ENCODE measurements around the gene TRIP6.
A peak's percentile ranks its signal among the peaks of the same experiment; 100 is the strongest.

TRIP6 gene

DNA sequence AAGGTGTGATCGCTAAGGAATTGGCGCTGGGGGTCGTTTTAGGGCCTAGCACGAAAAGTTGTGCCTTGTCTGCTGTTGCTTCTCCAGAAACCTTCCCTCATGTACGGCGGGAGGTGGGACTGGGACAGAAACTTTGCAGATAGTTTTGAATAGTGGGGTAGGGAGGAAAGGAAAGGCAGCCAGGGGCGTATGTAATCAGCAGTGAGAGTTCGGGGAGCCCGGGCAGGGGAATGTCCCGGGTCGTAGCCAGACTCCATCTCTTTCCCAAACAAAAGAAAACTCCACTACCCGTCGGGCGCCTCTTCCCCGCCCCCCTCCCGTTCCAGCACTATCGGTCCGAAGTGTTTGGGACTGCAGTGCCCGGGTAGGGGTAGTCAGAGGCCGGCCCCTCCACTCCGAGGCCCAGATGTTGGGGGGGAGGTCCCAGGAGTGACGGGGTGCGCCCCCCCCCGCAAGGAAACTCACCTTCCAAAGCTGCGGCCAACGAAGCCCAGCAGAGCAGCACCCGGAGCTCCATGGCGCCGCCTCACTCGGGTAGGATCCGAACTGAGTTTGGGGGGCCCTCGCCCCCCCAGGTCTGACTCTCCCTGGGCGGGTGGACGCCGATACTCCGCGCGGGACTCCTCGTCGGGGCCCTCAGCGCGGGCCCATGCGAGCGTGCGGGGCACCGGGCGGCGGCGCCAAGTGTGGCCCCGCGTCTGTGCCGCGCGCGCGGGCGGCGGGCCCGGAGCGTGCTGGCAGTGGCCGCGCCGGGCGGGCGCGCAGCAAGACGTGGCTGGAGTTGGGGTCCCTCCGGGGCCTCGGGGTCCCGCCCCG, 40.5 kb upstream of the TRIP6 start:
- no peak for DNase-seq
- TF ChIP-seq CTCF (IDR thresholded peaks at IDR 0.05; ENCODE audit: low read depth, low read length): no peak
- H3K9me3 ChIP-seq (ENCODE audit: severe bottlenecking): no peaks in the 10 kb centered on the region
- H3K27ac ChIP-seq: no peak overlapping the region
- no peaks in the 10 kb centered on the region for H3K36me3 ChIP-seq
- peak overlapping the region; percentile 31 for H3K4me3 ChIP-seq (ENCODE audit: low read depth, low read length)
- H3K27me3 ChIP-seq (ENCODE audit: insufficient read depth, low read depth, severe bottlenecking): peaks cover 79% of the 10 kb centered on the region

DNA sequence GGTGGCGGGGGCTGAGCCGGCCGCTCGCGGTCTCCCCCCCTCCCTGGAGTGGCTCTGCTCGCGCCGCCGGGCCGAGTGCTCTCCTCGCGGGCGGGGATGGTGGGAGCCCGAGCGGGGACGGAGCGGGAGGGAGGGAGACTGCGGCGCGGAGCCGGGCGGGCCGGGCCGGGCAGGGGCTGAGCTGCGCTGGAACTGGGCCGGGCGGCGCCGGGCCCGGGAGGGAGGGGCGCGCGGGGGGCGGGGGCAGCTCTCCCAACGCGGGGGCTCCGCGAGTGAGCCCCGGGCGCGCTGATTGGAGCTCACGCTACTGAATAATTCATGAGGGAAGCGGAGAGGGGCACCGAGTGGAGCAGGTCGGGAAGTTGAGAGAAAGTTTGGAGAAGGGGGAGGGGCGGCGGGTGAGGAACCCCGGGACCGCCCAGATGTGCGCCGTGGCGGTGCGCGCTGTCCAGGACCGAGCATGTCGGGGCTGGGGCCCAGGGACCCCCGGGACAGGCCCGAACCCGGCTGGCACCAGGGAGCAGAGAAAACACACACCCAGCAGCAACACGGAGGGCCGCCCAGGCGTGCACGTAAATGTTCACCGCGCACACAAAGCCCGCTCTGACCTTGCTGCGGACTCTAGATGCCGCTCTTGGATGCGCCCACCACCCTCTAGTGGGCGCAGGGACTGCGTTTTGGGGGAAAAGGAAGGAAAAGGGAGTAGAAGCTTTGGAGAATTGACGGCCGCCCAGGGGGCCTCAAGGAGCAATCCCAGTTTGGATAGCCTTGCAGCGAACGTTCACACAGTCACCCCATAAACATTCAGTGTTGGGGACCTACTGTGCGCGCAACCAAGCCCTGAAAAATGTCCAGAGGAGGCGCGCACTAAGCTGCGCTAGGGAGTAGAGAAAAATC, 39.6 kb upstream of the TRIP6 start, which contains the start of gene EPHB4:
TSS of gene EPHB4 (minus strand) at position 194 of the 897 bp plus-strand sequence. CDS start 493 bp downstream, outside the sequence.
- H3K36me3 ChIP-seq: no peaks in the 10 kb centered on the region
- no peak within 1 kb of the TSS for H3K27ac ChIP-seq
- peaks cover 88% of the 10 kb centered on the region for H3K27me3 ChIP-seq (ENCODE audit: insufficient read depth, low read depth, severe bottlenecking)
- no peak for TF ChIP-seq CTCF (IDR thresholded peaks at IDR 0.05; ENCODE audit: low read depth, low read length)
- peak within 1 kb of the TSS; percentile 31 for H3K4me3 ChIP-seq (ENCODE audit: low read depth, low read length)
- no peak for DNase-seq
- H3K9me3 ChIP-seq (ENCODE audit: severe bottlenecking): no peaks in the 10 kb centered on the region

GRCh38 chr7:100829150-100829716, 38.0 kb upstream of the TRIP6 start:
- Histone ChIP-seq H3K9me3 (ENCODE audit: severe bottlenecking) (peaks cover 3% of the 10 kb centered on the region), H3K27ac (no peak overlapping the region), H3K27me3 (ENCODE audit: insufficient read depth, low read depth, severe bottlenecking) (peaks cover 84% of the 10 kb centered on the region), H3K36me3 (no peaks in the 10 kb centered on the region), H3K4me3 (ENCODE audit: low read depth, low read length) (no peak overlapping the region)
- no peak for DNase-seq
- TF ChIP-seq CTCF (IDR thresholded peaks at IDR 0.05; ENCODE audit: low read depth, low read length): no peak

GRCh38 chr7:100830396-100830795, 36.8 kb upstream of the TRIP6 start:
- Histone ChIP-seq H3K36me3 (no peaks in the 10 kb centered on the region), H3K27me3 (ENCODE audit: insufficient read depth, low read depth, severe bottlenecking) (peaks cover 73% of the 10 kb centered on the region), H3K9me3 (ENCODE audit: severe bottlenecking) (peaks cover 3% of the 10 kb centered on the region), H3K4me3 (ENCODE audit: low read depth, low read length) (no peak overlapping the region), H3K27ac (no peak overlapping the region)
- DNase-seq: no peak
- no peak for TF ChIP-seq CTCF (IDR thresholded peaks at IDR 0.05; ENCODE audit: low read depth, low read length)

- no peak overlapping the region for H3K27ac ChIP-seq
- no peak overlapping the region for H3K4me3 ChIP-seq (ENCODE audit: low read depth, low read length)
- H3K9me3 ChIP-seq (ENCODE audit: severe bottlenecking): peaks cover 3% of the 10 kb centered on the region
- no peak for DNase-seq
- peaks cover 57% of the 10 kb centered on the region for H3K27me3 ChIP-seq (ENCODE audit: insufficient read depth, low read depth, severe bottlenecking)
- no peaks in the 10 kb centered on the region for H3K36me3 ChIP-seq
- no peak for TF ChIP-seq CTCF (IDR thresholded peaks at IDR 0.05; ENCODE audit: low read depth, low read length)
These were observed 34.9 kb upstream of the TRIP6 start for GRCh38 chr7:100832281-100832633.
